ENCODE measurements around the gene TAL1. TPM values are rescaled to one million over a fixed set of nuclear protein-coding genes. Genes with fewer than 3 reads are reported as not detected.
A peak's percentile ranks its signal among the peaks of the same experiment; 100 is the strongest.

Gene TAL1
- total and polyA plus RNA-seq, 2 donors (not counting 3 experiments of a cell fraction or from before 2014, with no cell fraction given): 36.7 to 52.4 TPM

- peaks cover 62% of the 10 kb centered on the region for H3K79me2 ChIP-seq (ENCODE audit: control insufficient read depth, insufficient read depth, low read length)
- peak overlapping the region; percentile 50 for H2AFZ ChIP-seq (ENCODE audit: low read depth, low read length)
- intact Hi-C loops (cut with micrococcal nuclease) (loop anchor here (1.0 kb wide), 1 partner anchor 32 kb away; no protein-coding TSS in a partner anchor), dilution Hi-C loops (cut with MboI; ENCODE audit: extremely low pct_ligation_motif_present, low sequenced_read_pairs) (no loop called here)
- DNase-seq (ENCODE audit: low read depth, low spot score): peak; percentile 48
- H4K20me1 ChIP-seq (replicated peaks; ENCODE audit: control insufficient read depth, extremely low read depth, insufficient read depth, low read length): no peaks in the 10 kb centered on the region
- peak overlapping the region; percentile 3 to 41 (median 6) for H3K4me3 ChIP-seq (replicated peaks in 1 of 3; ENCODE audit: insufficient read depth in 1 of 3, low read depth in 1 of 3, low read length in 3 of 3)
- CTCF ChIA-PET: interaction anchor here (1.1 to 7.0 kb wide), 5 partner anchors 10 to 46 kb away, joined by 5 to 76 read pairs (median 34); no protein-coding TSS in a partner anchor
- FAIRE-seq: peak; percentile 55
- H3K27ac ChIP-seq (ENCODE audit: insufficient read depth, low read depth, low read length): peak overlapping the region; percentile 65
- H3K36me3 ChIP-seq (ENCODE audit: control insufficient read depth in 2 of 2, extremely low read depth in 1 of 2, insufficient read depth in 2 of 2, low read length in 2 of 2): peaks cover 6 to 32% of the 10 kb centered on the region in 2 experiments
- peaks cover 37% of the 10 kb centered on the region for H3K4me1 ChIP-seq (ENCODE audit: control insufficient read depth, extremely low read depth, insufficient read depth, low read length)
- no peaks in the 10 kb centered on the region for H3K27me3 ChIP-seq (ENCODE audit: control insufficient read depth in 2 of 2, insufficient read depth in 2 of 2, low read length in 2 of 2)
- no TSS peak for BruUV-seq (replicated peaks)
- H3K4me2 ChIP-seq (ENCODE audit: insufficient read depth, low read length): peak overlapping the region; percentile 97
- no peaks in the 10 kb centered on the region for H3K9me3 ChIP-seq (replicated peaks; ENCODE audit: control insufficient read depth, insufficient read depth, low read length)
- TF ChIP-seq GATA2 (IDR thresholded peaks at IDR 0.05; ENCODE audit: insufficient read depth, insufficient read length, low read depth, low read length) (no peak), JUN (IDR thresholded peaks at IDR 0.05; ENCODE audit: borderline replicate concordance, insufficient read depth, insufficient read length, low read depth) (no peak), MAX (IDR thresholded peaks at IDR 0.05; ENCODE audit: insufficient read depth, insufficient read length) (peak; percentile 11), POLR2AphosphoS5 (IDR thresholded peaks at IDR 0.05; ENCODE audit: insufficient read depth, low read depth, low read length) (peak; percentile 14), CTCF (IDR thresholded peaks at IDR 0.05; ENCODE audit: extremely low read depth in 1 of 2, insufficient read depth in 1 of 2, low read depth in 1 of 2, low read length in 2 of 2) (no peak), FOS (IDR thresholded peaks at IDR 0.05; ENCODE audit: borderline replicate concordance, insufficient read depth, low read length) (no peak), POLR2A (IDR thresholded peaks at IDR 0.05; ENCODE audit: low read depth, low read length) (no peak), EZH2 (IDR thresholded peaks at IDR 0.05; ENCODE audit: borderline replicate concordance, low read depth, low read length, severe bottlenecking) (no peak), MYC (IDR thresholded peaks at IDR 0.05; ENCODE audit: low read depth, low read length) (no peak)
- H3K9me1 ChIP-seq (replicated peaks; ENCODE audit: control insufficient read depth, extremely low read depth, insufficient read depth, low read length): no peaks in the 10 kb centered on the region
- POLR2A ChIA-PET: interaction anchor here (2.0 to 2.2 kb wide), 2 partner anchors 12 to 14 kb away, joined by 4 to 9 read pairs; no protein-coding TSS in a partner anchor
- peak overlapping the region; percentile 64 for H3K9ac ChIP-seq (replicated peaks; ENCODE audit: extremely low read depth, insufficient read depth, low read length)
These were observed 6.5 kb downstream of the TAL1 start for GRCh38 chr1:47225430-47226100.
